ENCODE data around the gene NRXN3. TPM values are rescaled to one million over a fixed set of nuclear protein-coding genes. Genes with fewer than 3 reads are reported as not detected.

NRXN3 gene
- total RNA-seq, 4 donors from 2014 or later = 4.1 to 11.9 (median 5.8) TPM

GRCh38 chr14:79270361-79270760 is 1100.2 kb downstream of the NRXN3 start:
- no peak overlapping the region for H3K27ac ChIP-seq
- no peaks in the 10 kb centered on the region for H3K4me1 ChIP-seq
- intact Hi-C loops (cut with DNase I; ENCODE audit: low total_unique reads) (no loop called here), in situ Hi-C loops (cut with MboI; ENCODE audit: low pct_ligation_motif_present in 1 of 4, low pct_unique_long_range_greater_than_20kb in 1 of 4, low sequenced_read_pairs in 3 of 4) (no loop called here)
- no peak overlapping the region for H3K4me3 ChIP-seq
- TF ChIP-seq, protein P1, sequence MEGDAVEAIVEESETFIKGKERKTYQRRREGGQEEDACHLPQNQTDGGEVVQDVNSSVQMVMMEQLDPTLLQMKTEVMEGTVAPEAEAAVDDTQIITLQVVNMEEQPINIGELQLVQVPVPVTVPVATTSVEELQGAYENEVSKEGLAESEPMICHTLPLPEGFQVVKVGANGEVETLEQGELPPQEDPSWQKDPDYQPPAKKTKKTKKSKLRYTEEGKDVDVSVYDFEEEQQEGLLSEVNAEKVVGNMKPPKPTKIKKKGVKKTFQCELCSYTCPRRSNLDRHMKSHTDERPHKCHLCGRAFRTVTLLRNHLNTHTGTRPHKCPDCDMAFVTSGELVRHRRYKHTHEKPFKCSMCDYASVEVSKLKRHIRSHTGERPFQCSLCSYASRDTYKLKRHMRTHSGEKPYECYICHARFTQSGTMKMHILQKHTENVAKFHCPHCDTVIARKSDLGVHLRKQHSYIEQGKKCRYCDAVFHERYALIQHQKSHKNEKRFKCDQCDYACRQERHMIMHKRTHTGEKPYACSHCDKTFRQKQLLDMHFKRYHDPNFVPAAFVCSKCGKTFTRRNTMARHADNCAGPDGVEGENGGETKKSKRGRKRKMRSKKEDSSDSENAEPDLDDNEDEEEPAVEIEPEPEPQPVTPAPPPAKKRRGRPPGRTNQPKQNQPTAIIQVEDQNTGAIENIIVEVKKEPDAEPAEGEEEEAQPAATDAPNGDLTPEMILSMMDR (IDR thresholded peaks at IDR 0.05) = no peak
- TF ChIP-seq EP300 (IDR thresholded peaks at IDR 0.05; ENCODE audit: low read depth) (no peak), POLR2AphosphoS5 (IDR thresholded peaks at IDR 0.05) (no peak), POLR2A (IDR thresholded peaks at IDR 0.05) (no peak)
- H3K27me3 ChIP-seq = no peaks in the 10 kb centered on the region
- WGBS, 2 donors (ENCODE audit: low coverage in 1 of 2) = 80 to 82% methylated on average over 3 of the region's 3 CpGs
- H3K36me3 ChIP-seq = no peaks in the 10 kb centered on the region
- no peak for DNase-seq
- no peaks in the 10 kb centered on the region for H3K9me3 ChIP-seq

DNA sequence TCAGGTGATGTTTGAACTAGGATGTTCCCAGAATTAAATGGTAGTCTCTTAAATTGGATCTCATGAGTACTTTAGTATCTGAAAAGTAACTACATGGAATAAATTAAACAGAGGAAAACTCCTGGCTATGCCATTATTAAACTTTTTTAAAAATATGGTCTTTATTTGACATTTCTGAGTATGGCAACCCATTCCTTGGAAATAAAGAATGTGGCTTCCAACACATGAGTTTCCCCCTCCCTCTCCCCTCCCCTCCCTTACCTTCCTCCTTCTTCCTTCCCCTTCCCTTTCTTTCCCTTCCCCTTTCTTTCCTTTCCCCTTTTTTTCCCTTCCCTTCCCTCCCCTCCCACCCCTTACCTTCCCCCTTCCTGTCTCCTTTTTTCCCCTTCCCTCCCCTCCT is 1100.9 kb downstream of the NRXN3 start:
- H3K27ac ChIP-seq = no peak overlapping the region
- H3K4me1 ChIP-seq = no peaks in the 10 kb centered on the region
- H3K27me3 ChIP-seq = no peaks in the 10 kb centered on the region
- DNase-seq = no peak
- intact Hi-C loops (cut with DNase I; ENCODE audit: low total_unique reads) = no loop called here
- in situ Hi-C loops (cut with MboI; ENCODE audit: low pct_ligation_motif_present in 1 of 4, low pct_unique_long_range_greater_than_20kb in 1 of 4, low sequenced_read_pairs in 3 of 4) = no loop called here
- TF ChIP-seq POLR2A (IDR thresholded peaks at IDR 0.05) = no peak
- TF ChIP-seq, protein P1 (IDR thresholded peaks at IDR 0.05) = no peak
- no peak for TF ChIP-seq EP300 (IDR thresholded peaks at IDR 0.05; ENCODE audit: low read depth)
- TF ChIP-seq POLR2AphosphoS5 (IDR thresholded peaks at IDR 0.05) = no peak
- H3K36me3 ChIP-seq = no peaks in the 10 kb centered on the region
- no peaks in the 10 kb centered on the region for H3K9me3 ChIP-seq
- no peak overlapping the region for H3K4me3 ChIP-seq

- no peak overlapping the region for H3K4me3 ChIP-seq
- peaks cover 29% of the 10 kb centered on the region for H3K27me3 ChIP-seq
- H3K36me3 ChIP-seq = no peaks in the 10 kb centered on the region
- TF ChIP-seq POLR2AphosphoS5 (IDR thresholded peaks at IDR 0.05) (no peak), POLR2A (IDR thresholded peaks at IDR 0.05) (no peak), EP300 (IDR thresholded peaks at IDR 0.05; ENCODE audit: low read depth) (no peak)
- TF ChIP-seq, protein P1 (IDR thresholded peaks at IDR 0.05) = no peak
- intact Hi-C loops (cut with DNase I; ENCODE audit: low total_unique reads) = no loop called here
- in situ Hi-C loops (cut with MboI; ENCODE audit: low pct_ligation_motif_present in 1 of 4, low pct_unique_long_range_greater_than_20kb in 1 of 4, low sequenced_read_pairs in 3 of 4) = no loop called here
- peaks cover 0 to 15% (median 6%) of the 10 kb centered on the region in 4 donors for H3K4me1 ChIP-seq
- H3K27ac ChIP-seq = no peak overlapping the region
- DNase-seq = no peak
- WGBS, 2 donors (ENCODE audit: low coverage in 1 of 2) = 4 to 23% methylated on average over 2 of the region's 2 CpGs
- H3K9me3 ChIP-seq = no peaks in the 10 kb centered on the region
These were observed 1104.6 kb downstream of the NRXN3 start for GRCh38 chr14:79274641-79275291.

DNA sequence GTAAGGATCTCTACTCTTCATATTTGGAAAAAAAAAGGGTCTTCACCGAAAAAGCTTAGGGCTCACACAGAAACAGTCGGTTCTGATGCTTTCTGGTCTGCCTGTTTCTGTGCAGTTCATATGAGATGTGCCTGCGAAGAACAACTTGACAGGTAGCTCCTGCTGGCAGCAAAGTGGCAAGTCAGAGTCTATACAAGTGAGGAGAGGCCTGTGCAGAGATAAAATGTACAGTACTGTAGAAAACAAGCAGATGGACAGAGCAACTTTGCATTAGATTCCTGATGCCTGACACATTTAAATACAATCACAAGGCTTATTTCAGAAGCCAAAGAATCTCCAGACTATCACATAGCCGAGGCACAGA is 1105.1 kb downstream of the NRXN3 start:
- H3K4me3 ChIP-seq = no peak overlapping the region
- peaks cover 0 to 19% (median 7%) of the 10 kb centered on the region in 4 donors for H3K4me1 ChIP-seq
- 45 to 49% methylated on average over 4 of the region's 4 CpGs for WGBS, 2 donors (ENCODE audit: low coverage in 1 of 2)
- TF ChIP-seq POLR2AphosphoS5 (IDR thresholded peaks at IDR 0.05) (no peak), POLR2A (IDR thresholded peaks at IDR 0.05) (no peak), EP300 (IDR thresholded peaks at IDR 0.05; ENCODE audit: low read depth) (no peak)
- TF ChIP-seq, protein P1 (IDR thresholded peaks at IDR 0.05) = no peak
- H3K27me3 ChIP-seq = peaks cover 33% of the 10 kb centered on the region
- H3K9me3 ChIP-seq = no peaks in the 10 kb centered on the region
- intact Hi-C loops (cut with DNase I; ENCODE audit: low total_unique reads) (no loop called here), in situ Hi-C loops (cut with MboI; ENCODE audit: low pct_ligation_motif_present in 1 of 4, low pct_unique_long_range_greater_than_20kb in 1 of 4, low sequenced_read_pairs in 3 of 4) (no loop called here)
- H3K27ac ChIP-seq = no peak overlapping the region
- no peaks in the 10 kb centered on the region for H3K36me3 ChIP-seq
- no peak for DNase-seq
